Fibroblast of peridontal ligament (primary cell): ENCODE data around the gene FKBP7.
A peak's percentile ranks its signal among the peaks of the same experiment; 100 is the strongest.
"Not testable (repeated sequence)": the region's sequence is repeated elsewhere in the genome, so short reads cannot be mapped to it uniquely, and the experiment has no call there.

Source experiments
- DNase-seq: peaks from one replicate; pipeline ENCODE4 v3.0.0-alpha.2; 2010; ENCODE audit errors: extremely low read depth

The FKBP7 gene

GRCh38 chr2:178449700-178450523, 28.5 kb downstream of the FKBP7 start:
- DNase-seq = no peak

- no peak for DNase-seq
Observed at GRCh38 chr2:178448968-178449661, 29.3 kb downstream of the FKBP7 start.

GRCh38 chr2:178441426-178441825, 37.0 kb downstream of the FKBP7 start:
- DNase-seq = no peak

- no peak for DNase-seq
Observed at GRCh38 chr2:178436662-178437061, 41.7 kb downstream of the FKBP7 start.

DNA sequence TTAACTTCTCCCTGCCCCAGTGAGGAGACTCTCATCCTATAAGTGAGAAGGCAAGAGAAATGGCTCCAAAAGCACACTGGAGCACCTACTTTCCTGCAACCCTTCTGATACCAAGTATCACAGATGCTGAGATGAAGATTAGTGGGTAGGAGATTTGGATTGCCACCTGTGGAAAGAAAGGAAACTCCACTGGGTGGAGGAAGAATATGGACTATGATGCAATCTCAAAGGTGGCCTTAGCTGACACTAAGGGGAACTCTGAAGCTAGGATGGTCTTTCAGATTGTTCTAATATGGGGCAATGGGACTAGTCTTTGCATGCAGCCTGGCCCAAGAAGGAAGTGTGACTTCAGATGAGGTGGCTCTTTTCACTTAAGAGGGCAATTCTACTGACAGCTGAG, 49.1 kb downstream of the FKBP7 start:
- no peak for DNase-seq

DNA sequence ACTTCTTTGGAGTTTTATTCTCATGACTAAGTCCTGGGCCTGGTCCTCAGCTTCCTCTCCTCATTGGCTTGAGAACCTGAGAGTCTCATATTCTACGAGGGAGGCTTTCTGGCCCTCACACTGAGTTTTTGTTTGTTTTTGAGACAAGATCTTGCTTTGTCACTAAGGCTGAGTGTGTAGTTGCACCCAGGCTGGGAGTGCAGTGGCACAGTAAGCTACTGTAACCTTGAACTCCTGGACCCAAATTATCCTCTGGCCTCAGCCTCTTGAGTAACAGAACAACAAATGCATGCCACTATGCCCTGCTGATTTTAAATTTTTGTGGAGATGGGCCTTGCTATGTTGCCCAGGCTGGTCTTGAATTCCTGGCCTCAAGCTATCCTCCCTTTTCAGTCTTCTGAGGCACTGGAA, 50.0 kb downstream of the FKBP7 start:
- DNase-seq = no peak

- no peak for DNase-seq
Observed at GRCh38 chr2:178427458-178427857, 50.9 kb downstream of the FKBP7 start.

DNA sequence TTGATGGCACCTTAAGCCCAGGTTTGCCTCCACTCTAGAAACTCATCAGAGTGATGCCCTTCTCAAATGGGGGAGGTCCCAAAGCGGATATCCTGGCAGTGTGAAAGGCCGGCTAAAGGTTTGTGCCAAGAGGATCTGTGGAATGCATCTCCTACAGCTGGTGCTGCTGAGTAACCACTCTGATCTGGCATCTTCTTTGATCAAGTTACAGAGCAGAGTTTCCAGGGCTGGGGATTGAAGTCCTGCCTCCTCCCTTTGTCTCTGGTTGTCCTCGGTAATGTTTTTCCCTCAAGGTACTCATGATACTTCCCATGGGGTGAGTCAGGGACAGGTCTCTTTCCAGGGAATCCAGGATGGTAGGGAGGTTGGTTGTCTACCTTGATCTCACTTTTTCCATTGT, 52.0 kb downstream of the FKBP7 start:
- no peak for DNase-seq

- DNase-seq = no peak
Observed at GRCh38 chr2:178425255-178425827, 53.1 kb downstream of the FKBP7 start.

DNA sequence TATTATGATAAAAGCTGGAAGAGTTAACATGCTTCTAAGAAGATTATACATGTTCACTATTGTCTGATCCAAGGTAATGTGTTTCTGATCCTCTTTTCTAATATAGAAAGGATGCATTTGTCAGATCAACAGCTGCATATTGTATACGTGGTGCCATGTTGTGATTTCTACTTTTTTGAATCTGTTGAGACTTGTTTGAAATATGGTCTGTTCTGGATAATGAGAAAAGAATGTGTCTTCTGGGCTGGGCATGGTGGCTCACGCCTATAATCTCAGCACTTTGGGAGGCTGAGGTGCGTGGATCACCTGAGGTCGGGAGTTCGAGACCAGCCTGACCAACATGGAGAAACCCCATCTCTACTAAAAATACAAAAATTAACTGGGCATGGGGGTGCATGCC, 54.7 kb downstream of the FKBP7 start:
- not testable (repeated sequence) for DNase-seq

DNA sequence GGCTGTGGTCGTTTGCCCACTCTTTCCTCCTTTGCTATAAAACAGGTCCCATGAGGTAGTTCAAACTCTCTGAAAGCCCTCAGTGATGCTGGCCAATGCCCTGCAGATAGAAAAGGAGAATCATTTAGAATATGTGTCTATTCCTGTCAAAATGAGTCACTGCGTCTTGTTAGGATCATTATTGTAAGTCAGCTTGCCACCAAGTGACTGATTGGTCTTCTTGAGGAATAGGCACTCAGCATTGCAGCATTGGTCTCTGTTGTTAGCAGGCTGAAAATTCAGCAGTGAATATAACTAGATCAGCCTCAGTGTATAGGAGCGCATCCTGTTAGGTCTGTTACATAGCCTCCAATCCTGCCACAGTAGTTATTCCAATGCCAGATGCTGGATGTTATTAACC, 56.3 kb downstream of the FKBP7 start:
- no peak for DNase-seq

GRCh38 chr2:178420463-178420999, 57.9 kb downstream of the FKBP7 start:
- no peak for DNase-seq

DNA sequence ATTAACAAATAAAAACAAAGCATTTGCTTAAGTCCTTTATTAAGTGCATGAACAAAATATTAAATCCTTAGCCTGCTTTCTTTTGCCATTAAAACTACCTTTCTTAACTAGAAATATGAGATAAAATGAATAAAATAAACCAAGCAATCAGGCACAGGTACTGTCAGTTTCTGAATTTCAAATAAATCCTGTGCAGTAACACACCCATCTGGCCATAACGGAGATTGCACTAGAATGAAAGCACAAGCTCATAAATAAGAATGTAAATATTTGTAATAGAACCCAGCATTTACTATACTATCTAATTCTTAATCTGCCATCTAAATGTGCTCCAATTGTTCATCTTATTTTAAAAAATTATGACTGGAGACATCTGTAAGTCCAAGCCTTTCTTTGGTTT, 59.3 kb downstream of the FKBP7 start:
- peak; percentile 60 for DNase-seq

GRCh38 chr2:178418426-178418825, 60.0 kb downstream of the FKBP7 start:
- no peak for DNase-seq

- DNase-seq = no peak
Observed at GRCh38 chr2:178417916-178418315, 60.5 kb downstream of the FKBP7 start.

GRCh38 chr2:178415979-178416378, 62.4 kb downstream of the FKBP7 start:
- no peak for DNase-seq

DNA sequence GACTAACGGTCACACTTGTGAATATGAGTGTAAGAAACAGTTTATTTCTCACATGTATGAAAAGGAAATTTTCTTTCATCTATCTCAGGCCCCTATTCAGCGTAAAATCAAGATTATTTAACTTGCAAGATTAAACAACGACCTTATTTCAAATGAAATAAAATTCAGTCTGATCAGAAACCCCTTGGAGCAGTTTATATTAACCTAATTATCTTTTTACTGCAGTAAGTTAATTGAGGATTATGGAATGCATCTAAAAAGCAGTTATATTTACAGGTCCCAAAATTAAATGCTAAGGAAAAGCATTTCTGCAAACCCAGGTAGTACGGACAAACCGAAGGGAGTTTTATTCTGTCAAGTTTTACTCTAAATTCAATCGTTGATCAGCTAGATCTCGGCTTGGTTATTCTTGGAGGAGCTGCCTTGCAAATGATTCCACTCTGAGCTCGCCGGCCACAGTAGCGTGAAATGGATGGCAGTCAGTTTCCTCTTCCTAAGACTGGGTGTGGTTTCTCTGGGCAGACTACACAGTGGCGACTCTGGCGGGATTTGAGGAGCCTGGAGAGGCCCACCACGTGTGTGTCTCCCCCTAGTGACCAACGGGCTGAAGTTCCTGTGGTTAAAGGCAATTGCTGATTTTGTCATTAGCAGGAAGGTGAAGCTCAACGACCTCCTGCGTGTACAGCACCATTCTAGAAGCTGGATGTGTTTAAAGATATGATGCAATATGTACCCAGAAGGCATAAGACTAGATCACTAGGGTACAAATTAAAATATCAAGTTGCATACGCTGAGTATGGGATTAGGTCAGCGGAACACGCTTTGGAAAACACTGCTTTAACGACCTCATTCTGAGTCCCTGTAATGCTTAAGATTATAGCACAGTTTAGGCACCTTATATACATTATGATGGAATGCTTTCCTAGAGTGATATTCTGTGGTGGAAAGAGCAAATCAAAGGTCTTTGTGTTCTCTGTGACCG, 63.8 kb downstream of the FKBP7 start:
- DNase-seq = peak; percentile 96
